Stimulated activated CD8-positive, alpha-beta memory T cell treated with anti-CD3 and anti-CD28 coated beads, Interleukin-2, amount 100 ng/mL, for 1 hour (primary cell): ENCODE results near the gene CHPT1.

Source experiments
- DNase-seq, 2 donors: peaks; one replicate each; pipeline ENCODE4 v3.0.0-alpha.2; 2020; ENCODE audit warnings: low read depth in 2 of 2

Gene CHPT1

DNA sequence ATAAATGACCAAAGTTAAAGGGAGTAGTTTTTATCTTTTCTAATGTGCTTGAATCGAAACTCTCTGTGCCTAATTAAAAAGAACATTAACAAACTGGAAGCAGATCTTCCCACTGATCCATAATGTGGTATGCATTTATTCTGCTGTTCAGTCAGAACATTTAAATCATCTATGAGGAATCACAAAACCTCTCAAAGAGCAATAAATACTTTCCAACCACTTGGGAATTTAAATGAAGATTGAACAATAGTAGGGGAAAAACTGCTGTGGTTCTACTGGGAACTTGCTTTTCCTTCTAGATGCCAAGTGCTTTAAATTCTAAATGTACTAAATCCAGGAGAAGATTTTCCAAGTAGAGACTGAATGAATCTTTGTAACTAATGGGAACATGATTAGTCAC is 12.3 kb upstream of the CHPT1 start:
- no peak for DNase-seq

DNA sequence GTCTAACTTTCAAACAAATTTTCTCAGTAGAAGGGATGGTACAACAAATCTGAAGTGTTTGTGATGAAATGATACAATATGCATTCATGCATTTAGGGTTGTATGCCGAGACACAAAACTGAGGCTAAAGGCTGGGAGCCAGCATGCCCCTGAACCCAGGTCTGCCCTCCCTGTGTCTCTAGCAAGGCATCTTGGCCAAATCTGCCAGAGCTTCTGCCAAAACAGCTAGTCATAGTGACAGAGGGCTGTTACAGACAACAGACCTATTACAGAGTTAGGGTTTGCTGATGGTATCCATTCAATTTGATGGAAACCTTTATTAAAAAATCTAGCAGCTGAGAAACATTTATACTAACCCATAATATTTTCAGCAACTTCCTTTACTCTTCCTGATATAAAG is 11.3 kb upstream of the CHPT1 start:
- no peak for DNase-seq

DNA sequence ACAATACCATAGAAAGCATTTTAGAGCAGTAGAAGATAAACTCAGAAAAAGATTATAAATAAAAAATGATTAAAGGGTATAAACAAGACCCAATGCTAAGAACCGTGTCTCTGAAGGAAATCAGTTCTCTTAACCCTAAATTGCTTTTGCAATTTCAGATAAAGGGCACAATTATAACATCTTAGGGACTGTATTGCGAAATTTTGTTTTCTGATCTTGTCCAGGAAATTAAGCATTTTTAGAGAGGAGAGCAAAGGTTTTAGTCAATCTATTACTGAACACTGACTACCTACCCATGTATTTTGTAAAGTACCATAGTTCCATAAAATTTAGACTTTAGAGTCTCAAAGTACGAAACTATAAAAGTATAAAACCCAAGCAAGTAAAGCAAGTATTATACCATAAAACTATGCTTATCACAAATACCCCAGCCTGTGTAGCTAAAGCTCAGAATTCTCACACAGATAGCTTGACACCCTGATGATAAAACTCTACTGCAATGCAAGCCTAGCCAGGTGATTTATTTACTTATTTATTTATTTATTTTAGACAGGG is 6.8 kb upstream of the CHPT1 start:
- DNase-seq = no peak

DNA sequence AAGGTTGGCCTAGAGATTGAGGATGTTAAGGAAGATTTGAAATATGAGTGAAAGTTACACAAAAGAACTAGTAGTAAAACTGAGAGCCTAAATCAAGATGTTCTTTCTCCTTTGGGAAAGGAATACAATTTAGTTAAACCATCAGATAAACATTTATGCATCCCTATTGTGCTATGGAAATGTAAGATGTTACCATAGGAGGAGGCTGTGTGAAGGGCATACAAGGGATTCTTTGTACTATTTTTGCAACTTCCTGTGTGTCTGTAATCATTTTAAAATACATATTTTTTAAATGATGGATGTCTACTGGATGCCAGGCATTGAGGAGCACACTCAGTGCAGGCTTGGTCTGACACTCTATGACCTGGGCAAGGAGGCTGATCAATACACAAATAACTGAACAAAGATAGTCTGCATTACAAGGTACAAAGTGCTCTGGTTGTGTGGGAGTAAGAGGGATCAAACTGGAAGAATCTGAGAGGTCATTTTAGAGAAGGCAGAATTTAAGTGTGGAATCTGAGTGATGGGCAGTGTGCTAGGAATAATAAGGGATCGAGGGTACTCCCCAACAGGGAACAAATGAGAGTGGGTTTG is 5.8 kb upstream of the CHPT1 start:
- DNase-seq = no peak

DNA sequence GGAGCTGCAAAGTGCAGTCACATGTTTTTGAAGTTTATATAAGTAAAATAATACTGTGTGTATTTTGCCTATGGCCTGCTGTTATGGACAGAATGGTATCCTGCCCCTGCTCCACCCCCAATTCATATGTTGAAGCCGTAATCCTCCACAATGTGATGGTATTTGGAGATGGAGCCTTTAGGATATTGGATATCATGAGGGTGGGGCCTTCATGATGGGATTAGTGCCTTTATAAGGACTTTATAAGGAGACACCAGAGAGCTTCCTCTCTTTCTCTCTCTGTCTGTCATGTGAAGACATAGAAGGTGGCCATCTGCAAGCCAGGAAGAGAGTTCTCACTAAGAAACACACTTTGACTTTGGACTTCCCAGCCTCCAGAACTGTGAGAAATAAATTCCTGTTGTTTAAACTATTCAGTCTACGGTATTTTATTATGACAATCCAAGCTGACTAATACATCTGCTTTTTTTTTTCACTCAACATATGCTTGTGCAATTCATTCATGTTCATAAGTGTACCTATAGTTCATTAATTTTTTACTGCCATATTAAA is 3.1 kb upstream of the CHPT1 start:
- no peak for DNase-seq

DNA sequence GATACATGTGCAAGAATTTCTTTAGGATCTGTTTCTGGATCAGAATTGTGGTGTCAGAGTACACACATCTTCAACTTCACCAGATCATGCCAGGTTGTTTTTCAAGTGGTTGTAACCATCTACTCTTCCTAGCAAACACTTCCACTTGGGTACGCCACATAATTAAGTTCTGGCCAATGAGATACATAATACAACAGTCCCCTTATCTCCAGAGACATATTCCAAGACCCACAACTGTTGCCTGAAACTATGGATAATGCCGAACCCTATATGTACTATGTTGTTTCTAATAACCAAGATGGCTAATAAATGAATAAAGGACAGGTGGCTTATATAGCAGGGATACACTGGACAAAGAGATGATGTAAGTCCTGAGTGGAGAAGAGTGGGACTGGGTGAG is 2.5 kb upstream of the CHPT1 start:
- DNase-seq = no peak

DNA sequence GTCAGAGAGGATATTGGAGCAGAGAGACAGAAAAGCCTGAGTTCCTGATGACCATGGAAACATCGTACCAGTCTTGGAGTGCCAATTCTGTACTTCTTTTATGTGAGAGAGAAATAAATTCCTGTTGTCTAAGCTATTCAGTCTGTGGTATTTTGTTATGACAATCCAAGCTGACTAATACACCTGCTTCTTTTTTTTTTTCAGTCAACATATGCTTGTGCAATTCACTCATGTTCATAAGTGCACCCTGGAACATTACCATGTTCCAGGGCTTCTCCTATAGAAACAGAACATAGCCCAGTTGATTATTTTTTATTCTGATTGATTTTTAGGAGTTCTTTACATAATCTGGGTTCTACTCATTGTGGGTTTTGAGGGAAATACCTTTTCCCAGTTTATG is 1.7 kb upstream of the CHPT1 start:
- DNase-seq = no peak

DNA sequence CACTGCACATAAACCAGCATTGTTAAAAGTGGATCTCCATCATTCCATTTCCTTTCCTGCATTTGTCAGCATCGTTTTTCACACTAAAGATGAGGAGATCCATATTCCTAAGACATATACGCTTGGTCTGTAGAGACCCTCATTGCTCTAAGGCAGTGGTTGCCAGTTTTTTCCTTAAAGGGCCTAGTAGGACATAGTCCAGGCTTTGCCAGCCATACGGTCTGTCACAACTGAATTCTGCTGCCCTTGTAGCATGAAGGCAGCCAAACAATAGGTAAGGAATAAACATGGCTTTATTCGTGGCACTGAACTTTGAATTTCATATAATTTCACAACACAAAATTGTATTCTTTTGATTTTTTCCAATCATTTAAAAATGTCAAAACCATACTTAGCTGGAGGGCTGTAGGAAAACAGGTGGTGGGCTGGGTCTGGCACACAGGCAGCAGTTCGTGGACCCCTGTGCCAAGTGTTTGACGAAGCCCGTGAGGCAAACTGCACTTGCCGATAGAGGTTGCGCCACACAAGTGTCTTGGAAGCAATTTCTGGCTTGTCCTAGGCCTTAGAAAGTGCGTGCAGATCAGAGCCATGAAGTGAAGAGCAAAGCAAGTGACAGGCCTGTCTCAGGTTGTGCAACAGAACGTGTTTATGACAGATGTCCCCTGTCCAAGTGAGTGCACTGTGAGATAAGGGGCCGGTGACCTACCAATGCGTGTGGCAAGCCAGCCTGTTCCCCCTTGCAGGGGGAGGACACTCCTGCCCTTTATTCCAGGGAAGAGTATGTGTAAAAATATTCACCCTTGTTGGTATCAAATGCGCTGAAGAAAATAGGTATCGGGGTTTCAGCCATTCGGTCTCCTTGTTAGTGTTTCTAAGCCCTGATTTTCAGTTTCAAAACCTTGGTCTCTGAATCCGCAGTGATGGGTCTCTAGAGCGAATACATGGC is 916 bp upstream of the CHPT1 start:
- DNase-seq = no peak

DNA sequence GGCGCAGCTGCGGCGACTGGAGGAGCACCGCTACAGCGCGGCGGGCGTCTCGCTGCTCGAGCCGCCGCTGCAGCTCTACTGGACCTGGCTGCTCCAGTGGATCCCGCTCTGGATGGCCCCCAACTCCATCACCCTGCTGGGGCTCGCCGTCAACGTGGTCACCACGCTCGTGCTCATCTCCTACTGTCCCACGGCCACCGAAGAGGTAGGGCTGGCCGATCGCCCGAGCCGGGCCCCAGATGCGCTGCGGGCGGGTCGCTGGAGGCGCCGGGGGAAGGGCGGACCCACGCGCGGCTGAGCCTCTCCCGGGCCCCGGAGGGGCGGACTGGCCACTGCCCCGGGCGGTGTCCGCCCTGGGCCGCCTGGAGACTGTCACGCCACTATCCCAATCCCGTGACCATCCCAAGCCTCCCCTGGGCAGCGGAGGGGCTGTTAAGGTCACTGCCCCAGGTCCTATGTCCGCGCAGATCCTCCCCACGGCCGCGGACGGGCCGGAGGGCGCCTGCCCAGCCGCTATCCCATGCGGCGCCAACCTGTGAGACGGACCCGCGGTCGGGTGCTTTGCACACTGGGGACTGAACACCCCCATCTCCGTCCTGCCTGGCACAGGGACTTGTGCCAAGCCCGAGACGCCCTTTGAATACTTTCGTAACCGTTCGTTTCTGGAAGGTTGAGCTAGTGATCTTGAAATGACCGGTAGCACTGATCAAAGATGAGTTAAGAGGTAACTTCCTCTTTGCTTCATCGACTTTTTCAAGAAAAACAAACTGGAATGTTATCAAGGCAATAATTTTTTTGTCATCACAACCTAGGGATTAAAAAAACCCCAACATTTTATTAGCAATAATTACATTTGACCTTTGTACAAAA is 725 bp downstream of the CHPT1 start:
- no peak for DNase-seq

DNA sequence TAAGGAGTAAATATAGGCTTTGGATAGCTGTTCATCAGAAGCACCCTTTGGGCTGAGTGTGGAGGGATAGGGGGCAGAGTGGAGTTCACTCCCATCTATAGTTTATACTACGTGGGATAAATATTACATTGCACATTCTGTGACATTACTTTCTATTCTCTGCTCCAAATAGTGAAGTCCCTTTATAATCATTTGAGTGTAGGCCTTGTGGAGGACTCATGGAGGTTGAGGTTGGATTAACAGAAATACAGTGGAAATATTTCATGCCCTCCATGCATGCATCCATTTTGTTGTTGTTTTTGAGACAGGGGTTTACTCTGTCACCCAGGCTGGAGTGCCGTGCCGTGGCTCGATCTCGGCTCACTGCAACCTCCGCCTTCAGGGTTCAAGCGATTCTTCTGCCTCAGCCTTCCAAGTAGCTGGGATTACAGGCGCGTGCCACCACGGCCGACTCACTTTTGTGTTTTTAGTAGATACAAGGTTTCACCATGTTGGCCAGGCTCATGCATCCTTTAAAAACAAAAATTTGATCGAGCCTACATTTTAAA is 1.4 kb downstream of the CHPT1 start:
- DNase-seq = no peak

DNA sequence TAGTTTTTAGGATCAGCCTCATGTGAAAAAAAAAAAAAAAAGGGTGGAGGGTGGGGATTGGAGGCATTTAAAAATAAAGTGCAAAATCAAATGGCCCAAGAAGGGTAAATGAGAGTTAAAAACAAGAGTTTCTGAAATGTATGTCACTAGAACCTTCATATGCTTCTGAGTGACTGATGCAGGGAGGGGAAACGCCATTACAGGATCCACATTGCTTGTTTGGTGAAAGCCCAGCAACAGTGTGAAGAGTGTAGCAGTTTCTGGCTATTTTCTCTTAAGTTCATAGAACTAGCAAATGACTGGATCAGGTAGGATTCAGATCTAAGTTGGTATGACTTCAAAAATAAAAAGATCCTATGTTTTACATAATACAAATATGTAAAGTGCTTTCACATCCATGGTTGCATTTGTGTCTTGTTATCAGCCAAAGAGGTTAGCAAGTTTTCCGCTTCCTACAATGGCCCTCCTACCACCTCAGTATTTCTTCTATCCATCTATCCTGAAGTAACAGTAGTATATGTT is 2.9 kb downstream of the CHPT1 start:
- DNase-seq = no peak

DNA sequence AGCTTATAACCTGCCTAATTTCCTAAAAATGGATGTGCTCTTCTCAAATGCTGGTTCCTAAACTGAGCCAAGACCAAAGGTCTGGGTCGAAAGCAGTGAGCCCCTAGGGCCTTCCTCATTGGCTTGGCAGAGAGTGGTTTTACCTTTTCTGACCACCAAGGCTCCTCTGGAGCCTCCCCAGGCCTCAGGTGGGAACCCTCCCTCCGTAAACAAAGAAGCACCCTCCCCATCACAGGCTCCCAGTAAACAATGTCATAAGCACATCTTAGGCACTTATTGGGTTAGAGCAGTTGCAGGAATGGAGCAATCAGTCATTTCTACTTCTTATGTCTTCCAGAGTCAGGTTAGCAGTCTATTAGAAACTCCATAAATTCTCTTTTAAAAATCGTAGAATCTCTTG is 6.0 kb downstream of the CHPT1 start:
- no peak for DNase-seq

DNA sequence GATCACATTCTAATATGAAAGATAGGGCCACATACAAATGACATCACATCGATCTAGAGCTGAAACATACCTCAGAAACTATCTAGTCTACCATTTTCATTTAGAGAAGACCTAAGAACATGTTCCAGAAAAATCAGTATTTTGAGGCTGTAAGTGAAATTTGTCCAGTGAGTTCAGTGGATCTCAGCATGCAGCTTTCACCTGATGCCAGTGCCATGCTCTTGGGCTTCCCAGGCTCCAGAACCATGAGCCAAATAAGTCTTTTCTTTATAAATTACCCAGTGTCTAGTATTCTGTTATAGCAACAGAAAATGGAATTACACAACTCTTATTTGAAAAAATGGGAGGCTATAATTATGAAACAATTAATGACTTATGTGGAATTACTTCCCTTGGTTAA is 9.0 kb downstream of the CHPT1 start:
- DNase-seq = no peak

DNA sequence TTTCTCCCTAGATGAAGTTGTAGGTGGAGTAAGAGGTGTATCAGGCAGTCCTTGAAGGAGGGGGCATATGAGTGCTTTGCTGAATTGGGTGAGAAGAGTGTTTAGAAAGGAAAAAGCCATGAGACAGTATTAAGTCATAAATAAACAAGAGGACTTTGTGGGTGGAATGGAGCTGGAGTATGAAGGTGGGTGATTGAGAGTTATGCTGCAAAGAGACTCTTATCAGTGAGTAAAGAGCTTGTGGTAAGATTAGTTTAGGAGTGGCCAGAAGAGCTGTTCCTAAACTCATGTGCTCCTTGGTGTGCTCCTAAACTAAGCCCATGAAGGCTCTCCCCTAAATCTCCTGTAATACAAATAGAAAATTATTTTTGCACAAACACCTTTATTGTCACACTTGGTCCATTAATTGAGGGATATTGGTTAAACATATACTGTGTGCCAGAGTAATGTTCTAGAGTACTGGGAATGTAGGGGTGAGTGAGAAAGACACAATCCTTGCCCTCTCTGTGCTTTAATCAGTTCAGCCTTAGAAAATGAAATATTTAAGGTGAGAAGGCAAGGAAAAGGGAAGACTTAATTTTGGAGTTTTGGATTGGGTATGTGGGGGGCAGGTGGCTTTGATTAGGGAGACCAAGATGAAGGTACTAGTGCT is 9.8 kb downstream of the CHPT1 start:
- DNase-seq = no peak

DNA sequence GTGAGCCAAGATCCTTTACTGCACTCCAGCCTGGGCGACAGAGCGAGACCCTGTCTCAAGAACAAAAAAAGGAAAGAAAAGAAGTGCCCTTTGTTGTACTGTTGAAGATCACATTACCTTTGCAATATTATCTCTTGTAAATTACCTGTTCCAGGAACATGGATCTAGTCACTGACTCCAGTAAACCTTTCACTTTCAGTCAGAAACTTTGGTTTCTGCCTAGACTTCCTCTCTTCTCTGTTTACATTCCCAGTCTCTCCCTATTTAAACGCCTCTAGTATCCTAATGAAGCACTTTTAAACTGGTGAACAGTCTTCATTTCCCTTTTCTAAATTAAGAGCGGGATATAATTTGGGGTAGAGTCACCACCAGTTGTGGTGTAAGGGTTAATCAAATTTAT is 12.8 kb downstream of the CHPT1 start:
- no peak for DNase-seq

DNA sequence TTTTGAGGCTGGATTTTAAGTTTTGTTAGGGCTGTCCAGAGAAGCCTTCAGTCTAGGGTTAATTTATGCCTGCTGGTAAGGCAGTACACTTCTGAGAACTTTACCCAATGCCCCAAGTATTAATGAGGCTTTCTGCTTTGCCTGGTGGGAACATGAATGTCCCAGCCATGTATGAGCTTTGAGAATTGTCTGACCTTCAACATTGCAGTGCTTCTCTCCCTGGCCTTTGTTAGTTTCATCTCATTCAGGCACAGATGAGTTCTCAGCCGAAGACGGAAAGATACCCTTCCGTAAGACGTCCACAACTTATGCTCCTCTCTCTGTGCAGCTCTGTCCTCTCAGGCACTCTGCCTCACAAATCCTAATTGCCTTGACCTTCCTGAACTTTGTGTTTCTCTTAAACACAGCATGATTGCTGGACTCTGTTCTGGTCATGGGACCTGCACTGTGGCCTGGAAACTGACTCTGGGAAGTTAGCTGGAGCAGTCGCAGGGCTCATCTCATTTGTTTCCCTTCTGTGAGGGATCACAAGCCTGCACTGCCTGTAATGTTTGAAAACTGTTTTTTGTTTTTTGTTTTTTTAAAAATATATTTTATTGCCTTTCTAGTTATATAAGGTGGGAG is 15.7 kb downstream of the CHPT1 start:
- DNase-seq = no peak

DNA sequence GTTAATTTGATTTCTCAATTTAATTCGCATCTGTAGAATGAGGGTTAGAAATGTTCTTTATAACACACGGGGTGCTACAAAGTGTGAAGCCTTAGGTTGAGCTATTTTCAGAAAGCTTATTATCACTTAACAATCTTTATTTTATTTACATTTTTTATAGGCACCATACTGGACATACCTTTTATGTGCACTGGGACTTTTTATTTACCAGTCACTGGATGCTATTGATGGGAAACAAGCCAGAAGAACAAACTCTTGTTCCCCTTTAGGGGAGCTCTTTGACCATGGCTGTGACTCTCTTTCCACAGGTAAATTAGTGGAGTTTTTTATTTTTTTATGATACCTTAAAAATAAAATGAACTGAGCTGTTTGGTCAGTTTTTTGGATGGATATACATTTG is 16.5 kb downstream of the CHPT1 start:
- DNase-seq = no peak

DNA sequence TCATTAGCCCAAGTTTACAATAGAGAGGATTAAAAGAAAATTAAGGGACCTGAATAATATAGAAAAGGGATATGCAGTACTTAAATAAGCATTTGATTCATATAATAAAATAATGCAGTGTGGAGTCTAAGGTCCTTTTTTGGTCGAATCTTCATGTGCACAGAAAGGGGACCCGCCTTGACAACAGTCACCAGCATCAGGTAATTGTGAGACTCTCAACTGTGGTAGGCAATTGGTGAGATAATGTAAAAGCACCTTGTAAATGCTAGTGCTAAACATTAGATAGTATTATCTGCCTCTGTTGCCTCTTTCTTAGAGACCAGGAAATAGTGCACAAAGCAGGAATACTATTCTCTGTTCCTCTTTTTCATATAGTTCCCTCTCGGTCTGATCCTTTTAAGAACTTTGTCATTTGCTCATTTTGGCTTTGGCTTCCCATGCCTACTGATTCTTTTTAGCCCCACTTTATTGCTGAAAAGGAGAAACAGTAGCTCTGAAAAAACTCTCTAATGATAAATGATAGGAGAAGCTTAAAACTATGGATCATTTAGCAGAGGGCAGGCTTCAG is 17.5 kb downstream of the CHPT1 start:
- no peak for DNase-seq

DNA sequence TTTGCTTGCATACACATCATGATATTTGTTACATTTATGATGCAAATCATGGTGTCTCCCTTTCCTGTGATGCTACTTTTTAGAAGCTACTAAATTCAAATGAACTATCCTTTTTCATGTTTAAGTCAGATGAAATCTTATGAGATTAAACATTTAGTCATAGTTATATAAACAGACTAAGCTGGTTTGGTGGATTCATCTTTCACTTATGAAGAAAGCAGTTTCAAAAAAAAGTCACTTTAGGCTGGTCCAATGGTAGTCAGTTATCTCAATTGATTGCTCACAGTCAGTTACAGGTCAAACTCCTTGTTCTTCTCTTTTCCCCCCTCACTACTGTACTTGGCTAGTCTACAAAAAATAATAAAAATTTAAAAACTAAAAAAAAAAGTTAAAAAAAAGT is 22.1 kb downstream of the CHPT1 start:
- DNase-seq = no peak

DNA sequence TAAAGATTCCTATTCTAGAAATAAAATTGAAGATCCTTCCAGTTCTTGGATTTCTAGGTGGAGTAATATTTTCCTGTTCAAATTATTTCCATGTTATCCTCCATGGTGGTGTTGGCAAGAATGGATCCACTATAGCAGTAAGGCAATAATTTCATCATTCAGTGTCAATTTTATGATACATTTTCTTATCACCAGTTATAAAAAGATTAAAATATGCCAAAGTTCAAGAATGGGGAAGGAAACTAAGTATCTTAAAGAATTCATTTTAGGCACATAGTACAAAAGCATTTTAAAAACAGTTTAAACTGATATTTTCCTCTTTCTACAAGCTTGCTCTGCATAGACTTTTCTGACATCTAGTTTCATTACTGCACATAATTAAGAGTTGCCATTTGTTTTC is 22.7 kb downstream of the CHPT1 start:
- no peak for DNase-seq
